ENCODE measurements around the gene BDKRB2.

DNA sequence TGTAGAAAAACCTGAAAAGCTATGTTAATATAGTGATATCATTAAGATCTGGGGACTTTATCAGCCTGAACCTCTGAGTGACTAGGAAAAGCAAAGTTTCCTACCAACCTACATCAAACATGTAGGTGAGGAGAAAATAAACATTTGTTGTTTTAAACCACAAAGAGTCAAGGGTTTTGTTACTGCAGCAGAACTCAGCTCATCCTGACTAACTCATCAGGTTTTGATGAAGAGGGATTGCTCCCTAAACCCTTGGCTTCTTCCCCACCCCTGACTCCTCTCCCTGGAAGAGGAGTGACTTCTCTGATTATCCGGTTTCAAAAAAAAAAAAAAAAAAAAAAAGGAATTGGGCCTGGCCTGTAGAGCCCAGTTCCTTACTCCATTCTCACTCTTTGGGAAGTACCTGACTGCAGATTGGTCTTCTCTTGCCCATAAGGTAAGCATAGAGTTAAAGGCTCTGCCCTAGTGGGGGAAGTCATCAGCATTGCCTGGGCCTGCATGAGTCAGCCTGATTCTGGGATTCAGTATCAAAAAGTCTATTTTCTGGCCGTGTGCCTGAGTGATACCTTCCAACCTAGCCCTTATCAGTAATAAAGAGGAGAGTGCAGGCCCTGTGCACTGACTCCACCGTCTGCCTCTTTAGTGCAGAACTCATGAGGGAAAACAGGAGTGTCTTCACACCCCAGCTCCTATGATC lies 68.3 kb downstream of the BDKRB2 start:
- TF ChIP-seq, protein P1, sequence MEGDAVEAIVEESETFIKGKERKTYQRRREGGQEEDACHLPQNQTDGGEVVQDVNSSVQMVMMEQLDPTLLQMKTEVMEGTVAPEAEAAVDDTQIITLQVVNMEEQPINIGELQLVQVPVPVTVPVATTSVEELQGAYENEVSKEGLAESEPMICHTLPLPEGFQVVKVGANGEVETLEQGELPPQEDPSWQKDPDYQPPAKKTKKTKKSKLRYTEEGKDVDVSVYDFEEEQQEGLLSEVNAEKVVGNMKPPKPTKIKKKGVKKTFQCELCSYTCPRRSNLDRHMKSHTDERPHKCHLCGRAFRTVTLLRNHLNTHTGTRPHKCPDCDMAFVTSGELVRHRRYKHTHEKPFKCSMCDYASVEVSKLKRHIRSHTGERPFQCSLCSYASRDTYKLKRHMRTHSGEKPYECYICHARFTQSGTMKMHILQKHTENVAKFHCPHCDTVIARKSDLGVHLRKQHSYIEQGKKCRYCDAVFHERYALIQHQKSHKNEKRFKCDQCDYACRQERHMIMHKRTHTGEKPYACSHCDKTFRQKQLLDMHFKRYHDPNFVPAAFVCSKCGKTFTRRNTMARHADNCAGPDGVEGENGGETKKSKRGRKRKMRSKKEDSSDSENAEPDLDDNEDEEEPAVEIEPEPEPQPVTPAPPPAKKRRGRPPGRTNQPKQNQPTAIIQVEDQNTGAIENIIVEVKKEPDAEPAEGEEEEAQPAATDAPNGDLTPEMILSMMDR (IDR thresholded peaks at IDR 0.05; ENCODE audit: poor library complexity) = no peak
- TF ChIP-seq EZH2 (IDR thresholded peaks at IDR 0.05; ENCODE audit: borderline replicate concordance) (no peak), EZH2phosphoT487 (IDR thresholded peaks at IDR 0.05; ENCODE audit: low read depth, severe bottlenecking, unreplicated experiment) (no peak)
